H9 (cell line): ENCODE measurements around the gene TBC1D5. TPM values are rescaled to one million over a fixed set of nuclear protein-coding genes. Genes with fewer than 3 reads are reported as not detected.

ENCODE experiments used
- DNase-seq: peaks from one replicate; pipeline ENCODE4 v3.0.0-alpha.2; 2017
- H2AFZ ChIP-seq: one replicate; pipeline ENCODE4 v1.6.1; 2013; ENCODE audit warnings: mild to moderate bottlenecking, low read length, control low read depth, moderate library complexity
- H2AK5ac ChIP-seq: 2 replicates; pipeline ENCODE4 v1.6.1; 2013; ENCODE audit warnings: low read length, control low read depth, mixed read lengths; ENCODE audit not compliant: insufficient read length
- H2BK120ac ChIP-seq: one replicate; pipeline ENCODE4 v1.6.1; 2013; ENCODE audit warnings: low read depth, mild to moderate bottlenecking, low read length, control low read depth, inconsistent platforms; ENCODE audit not compliant: poor library complexity, severe bottlenecking
- H2BK12ac ChIP-seq: 2 replicates; pipeline ENCODE4 v1.6.1; 2013; ENCODE audit warnings: low read length, control low read depth, mixed read lengths, low read depth; ENCODE audit not compliant: insufficient read length
- H2BK15ac ChIP-seq: 2 replicates; pipeline ENCODE4 v1.6.1; 2013; ENCODE audit warnings: low read depth, low read length, control low read depth
- H2BK20ac ChIP-seq: one replicate; pipeline ENCODE4 v1.6.1; 2013; ENCODE audit warnings: low read depth, mild to moderate bottlenecking, low read length, control low read depth, inconsistent platforms; ENCODE audit not compliant: poor library complexity, severe bottlenecking
- H2BK5ac ChIP-seq: 2 replicates; pipeline ENCODE4 v1.6.1; 2013; ENCODE audit warnings: low read length, control low read depth, mixed read lengths; ENCODE audit not compliant: insufficient read length
- H3K14ac ChIP-seq: 2 replicates; pipeline ENCODE4 v1.6.1; 2013; ENCODE audit warnings: low read length, control low read depth; ENCODE audit not compliant: insufficient read depth
- H3K18ac ChIP-seq: 2 replicates; pipeline ENCODE4 v1.6.1; 2013; ENCODE audit warnings: low read depth, mild to moderate bottlenecking, mixed read lengths, low read length, control low read depth; ENCODE audit not compliant: insufficient read length
- H3K23ac ChIP-seq: 2 replicates; pipeline ENCODE4 v1.6.1; 2013; ENCODE audit warnings: low read length, control low read depth, mixed read lengths, low read depth; ENCODE audit not compliant: insufficient read length
- H3K23me2 ChIP-seq: 2 replicates; pipeline ENCODE4 v1.6.1; 2013; ENCODE audit warnings: low read depth, mild to moderate bottlenecking, mixed read lengths, low read length, control low read depth; ENCODE audit not compliant: insufficient read length, poor library complexity, severe bottlenecking
- H3K27ac ChIP-seq: 2 replicates; pipeline ENCODE4 v1.5.1; 2013; ENCODE audit warnings: low read length, control low read depth, mixed read lengths, low read depth; ENCODE audit not compliant: insufficient read length
- H3K27me3 ChIP-seq: 2 replicates; pipeline ENCODE4 v1.6.1; 2013; ENCODE audit warnings: low read length, control low read depth, inconsistent platforms; ENCODE audit not compliant: insufficient read depth
- H3K4ac ChIP-seq: 2 replicates; pipeline ENCODE4 v1.6.1; 2013; ENCODE audit warnings: low read depth, mild to moderate bottlenecking, control low read depth, inconsistent platforms, low read length, moderate library complexity
- H3K4me1 ChIP-seq: 2 replicates; pipeline ENCODE4 v1.6.1; 2013; ENCODE audit warnings: low read length, control low read depth, inconsistent platforms; ENCODE audit not compliant: insufficient read depth
- H3K4me2 ChIP-seq: 2 replicates; pipeline ENCODE4 v1.6.1; 2013; ENCODE audit warnings: low read length, control low read depth, mixed read lengths; ENCODE audit not compliant: insufficient read length, insufficient read depth
- H3K56ac ChIP-seq: 2 replicates; pipeline ENCODE4 v1.6.1; 2013; ENCODE audit warnings: low read depth, mild to moderate bottlenecking, mixed read lengths, low read length, control low read depth; ENCODE audit not compliant: insufficient read length
- H3K79me1 ChIP-seq: 2 replicates; pipeline ENCODE4 v1.6.1; 2013; ENCODE audit warnings: low read depth, mild to moderate bottlenecking, moderate library complexity, low read length, control low read depth, inconsistent platforms; ENCODE audit not compliant: insufficient read depth, poor library complexity, severe bottlenecking
- H3K79me2 ChIP-seq: 2 replicates; pipeline ENCODE4 v1.6.1; 2013; ENCODE audit warnings: low read length, control low read depth, inconsistent platforms; ENCODE audit not compliant: insufficient read depth
- H3K9ac ChIP-seq: 2 replicates; pipeline ENCODE4 v1.6.1; 2013; ENCODE audit warnings: low read length, control low read depth, mixed read lengths; ENCODE audit not compliant: insufficient read length; ENCODE audit errors: extremely low read depth
- H3K9me3 ChIP-seq: one replicate; pipeline ENCODE4 v1.6.1; 2013; ENCODE audit warnings: low read depth, low read length, inconsistent platforms; ENCODE audit not compliant: control insufficient read depth
- H3T11ph ChIP-seq: one replicate; pipeline ENCODE4 v1.6.1; 2013; ENCODE audit warnings: mild to moderate bottlenecking, low read length, control low read depth, inconsistent platforms
- H4K20me1 ChIP-seq: one replicate; pipeline ENCODE4 v1.6.1; 2013; ENCODE audit not compliant: control insufficient read depth, insufficient read length, insufficient read depth
- H4K5ac ChIP-seq: 2 replicates; pipeline ENCODE4 v1.6.1; 2013; ENCODE audit warnings: low read depth, mild to moderate bottlenecking, mixed read lengths, low read length, control low read depth; ENCODE audit not compliant: insufficient read length
- H4K8ac ChIP-seq: replicated peaks from 2 replicates; pipeline ENCODE4 v1.6.1; 2013; ENCODE audit warnings: low read length, control low read depth, mixed read lengths, low read depth; ENCODE audit not compliant: insufficient read length
- H4K91ac ChIP-seq: 2 replicates; pipeline ENCODE4 v1.6.1; 2013; ENCODE audit warnings: low read depth, mild to moderate bottlenecking, moderate library complexity, mixed read lengths, low read length, control low read depth; ENCODE audit not compliant: insufficient read length
- H3K27ac Mint-ChIP-seq, 3 experiments: 2 replicates in 2 of 3; 3 replicates in 1 of 3; pipeline ENCODE4 v1.8.0; 2020 to 2021; ENCODE audit warnings: mixed read lengths in 3 of 3, mild to moderate bottlenecking in 1 of 3, moderate library complexity in 1 of 3
- H3K27me3 Mint-ChIP-seq: 2 replicates; pipeline ENCODE4 v1.8.0; 2021; ENCODE audit warnings: low read depth, mild to moderate bottlenecking, moderate library complexity, mixed read lengths
- H3K36me3 Mint-ChIP-seq, 3 experiments: 2 replicates in 2 of 3; 3 replicates in 1 of 3; pipeline ENCODE4 v1.8.0; 2020 to 2021; ENCODE audit warnings: low read depth in 3 of 3, mixed read lengths in 3 of 3; ENCODE audit not compliant: insufficient read depth in 1 of 3
- H3K4me1 Mint-ChIP-seq, 2 experiments: 2 replicates each; pipeline ENCODE4 v1.8.0; 2020; ENCODE audit warnings: mixed read lengths in 2 of 2
- H3K4me3 Mint-ChIP-seq, 2 experiments: 2 replicates in 1 of 2; 3 replicates in 1 of 2; pipeline ENCODE4 v1.8.0; 2020 to 2021; ENCODE audit warnings: mild to moderate bottlenecking in 2 of 2, mixed read lengths in 2 of 2, moderate library complexity in 1 of 2
- H3K9me3 Mint-ChIP-seq, 2 experiments: 2 replicates in 1 of 2; 3 replicates in 1 of 2; pipeline ENCODE4 v1.8.0; 2020; ENCODE audit warnings: mild to moderate bottlenecking in 2 of 2, mixed read lengths in 2 of 2, moderate library complexity in 1 of 2
- WGBS: extraction: QIAGEN DNeasy Blood & Tissue Kit; methylation state at CpG from one replicate; pipeline ENCODE4 v1.1.7; 2013; ENCODE audit warnings: missing lambda C conversion rate, low lambda C conversion rate, mixed read lengths; ENCODE audit not compliant: insufficient read length; ENCODE audit errors: extremely low coverage; 5-methylcytosine and 5-hydroxymethylcytosine counted together
- total RNA-seq: library from RNA; stranded (reverse); gene quantifications from 2 replicates; pipeline ENCODE4 v1.2.1, GENCODE V29; 2021
- TF ChIP-seq, protein P1 (sequence below): fragments of 200-600 bp; sonication (generic); conservative IDR thresholded peaks from 3 replicates; pipeline ENCODE4 v1.8.0; 2021; ENCODE audit warnings: antibody characterized with exemption, mild to moderate bottlenecking

The TBC1D5 gene
- total RNA-seq, 1 experiment from 2014 or later = 25.0 TPM

DNA sequence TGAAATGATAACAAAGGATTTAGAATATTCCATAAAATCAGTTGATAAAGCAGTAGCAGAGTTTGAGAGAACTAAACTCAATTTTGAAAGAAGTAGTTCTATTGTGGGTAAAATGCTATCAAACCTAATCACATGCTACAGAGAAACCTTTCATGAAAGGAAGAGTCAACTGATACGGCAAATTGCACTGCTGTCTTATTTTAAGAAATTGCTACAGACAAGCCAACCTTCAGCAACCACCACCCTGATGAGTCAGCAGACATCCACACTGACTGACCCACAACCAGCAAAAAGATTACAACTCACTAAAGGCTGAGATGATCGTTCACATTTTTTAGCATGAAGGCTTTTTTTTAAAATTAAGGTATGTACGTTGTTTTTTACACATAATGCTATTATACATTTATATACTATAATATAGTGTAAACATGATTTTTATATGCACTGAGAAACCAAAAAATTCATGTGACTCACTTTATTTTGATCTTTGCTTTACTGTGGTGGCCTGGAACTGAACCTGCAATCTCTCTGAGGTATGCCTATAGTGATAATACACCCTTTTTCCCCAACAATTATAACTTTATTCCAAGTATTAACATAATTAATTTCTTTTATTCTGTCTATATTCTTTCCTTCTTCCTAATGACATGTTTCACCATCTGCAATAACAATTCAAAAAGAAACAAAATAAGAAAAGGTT lies 109.9 kb downstream of the TBC1D5 start:
- Histone ChIP-seq H2AK5ac (no peak overlapping the region), H3K56ac (no peak overlapping the region), H3K79me1 (no peaks in the 10 kb centered on the region), H3K23ac (no peak overlapping the region), H3K9me3 (no peaks in the 10 kb centered on the region), H3K14ac (no peak overlapping the region), H3K79me2 (no peaks in the 10 kb centered on the region), H4K91ac (no peak overlapping the region), H2BK15ac (no peak overlapping the region), H3K27ac (no peak overlapping the region), H2BK20ac (no peak overlapping the region), H4K5ac (no peak overlapping the region), H3T11ph (no peak overlapping the region), H2AFZ (no peak overlapping the region), H3K4ac (no peak overlapping the region), H3K27me3 (no peaks in the 10 kb centered on the region), H3K23me2 (no peaks in the 10 kb centered on the region), H3K4me1 (no peaks in the 10 kb centered on the region; the same call in 1 of the 2 replicates), H3K9ac (no peak overlapping the region), H2BK5ac (no peak overlapping the region), H2BK12ac (no peak overlapping the region), H4K20me1 (no peaks in the 10 kb centered on the region), H3K4me2 (no peak overlapping the region), H3K18ac (no peak overlapping the region), H4K8ac (no peak overlapping the region), H2BK120ac (no peak overlapping the region)
- no peaks in the 10 kb centered on the region for H3K9me3 Mint-ChIP-seq
- peak overlapping the region in 1 of 3 experiments; percentile 52; a peak in 1 of 7 replicates for H3K27ac Mint-ChIP-seq
- WGBS = no CpG with 5 or more reads among the region's 3 CpGs
- no peak for DNase-seq
- H3K36me3 Mint-ChIP-seq = no peaks in the 10 kb centered on the region
- TF ChIP-seq, protein P1, sequence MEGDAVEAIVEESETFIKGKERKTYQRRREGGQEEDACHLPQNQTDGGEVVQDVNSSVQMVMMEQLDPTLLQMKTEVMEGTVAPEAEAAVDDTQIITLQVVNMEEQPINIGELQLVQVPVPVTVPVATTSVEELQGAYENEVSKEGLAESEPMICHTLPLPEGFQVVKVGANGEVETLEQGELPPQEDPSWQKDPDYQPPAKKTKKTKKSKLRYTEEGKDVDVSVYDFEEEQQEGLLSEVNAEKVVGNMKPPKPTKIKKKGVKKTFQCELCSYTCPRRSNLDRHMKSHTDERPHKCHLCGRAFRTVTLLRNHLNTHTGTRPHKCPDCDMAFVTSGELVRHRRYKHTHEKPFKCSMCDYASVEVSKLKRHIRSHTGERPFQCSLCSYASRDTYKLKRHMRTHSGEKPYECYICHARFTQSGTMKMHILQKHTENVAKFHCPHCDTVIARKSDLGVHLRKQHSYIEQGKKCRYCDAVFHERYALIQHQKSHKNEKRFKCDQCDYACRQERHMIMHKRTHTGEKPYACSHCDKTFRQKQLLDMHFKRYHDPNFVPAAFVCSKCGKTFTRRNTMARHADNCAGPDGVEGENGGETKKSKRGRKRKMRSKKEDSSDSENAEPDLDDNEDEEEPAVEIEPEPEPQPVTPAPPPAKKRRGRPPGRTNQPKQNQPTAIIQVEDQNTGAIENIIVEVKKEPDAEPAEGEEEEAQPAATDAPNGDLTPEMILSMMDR = no peak
- peaks cover 12 to 19% of the 10 kb centered on the region in 2 experiments for H3K4me1 Mint-ChIP-seq
- H3K4me3 Mint-ChIP-seq = no peak overlapping the region
- H3K27me3 Mint-ChIP-seq = no peaks in the 10 kb centered on the region
